ENCODE measurements around the gene CNIH2. TPM values are rescaled to one million over a fixed set of nuclear protein-coding genes. Genes with fewer than 3 reads are reported as not detected.

Gene CNIH2
- total RNA-seq, 1 experiment from 2014 or later = 1.3 TPM

DNA sequence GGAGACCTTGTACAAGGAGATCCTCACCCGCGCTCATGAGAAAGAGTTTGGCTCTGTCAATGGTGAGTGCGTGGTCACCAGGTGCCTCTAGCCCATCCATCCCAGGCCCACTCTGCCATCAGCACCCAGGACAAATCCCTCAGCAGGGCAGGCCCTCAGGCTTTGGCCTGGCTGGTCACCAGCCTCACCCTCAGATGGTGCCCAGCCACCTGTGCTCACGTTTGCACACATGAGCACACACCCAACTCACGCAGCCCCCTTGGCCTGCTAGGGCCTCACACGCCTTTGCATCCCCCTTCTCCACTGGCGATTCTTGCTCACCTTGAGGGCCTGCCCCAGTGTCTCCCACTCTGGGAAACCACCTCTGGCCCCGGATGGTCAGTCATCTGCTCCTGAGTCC, 13.6 kb upstream of the CNIH2 start:
- H3K4me2 ChIP-seq (ENCODE audit: low read length) = no peak overlapping the region
- H3K36me3 ChIP-seq (ENCODE audit: control insufficient read depth in 1 of 2, insufficient read depth in 2 of 2, low read length in 2 of 2) = peaks cover 6 to 12% of the 10 kb centered on the region in 2 experiments
- ChIA-PET POLR2A (no interaction called here), RAD21 (ENCODE audit: low non-redundant PET in 1 of 2, low total read pairs in 2 of 2, uncharacterized antibody in 2 of 2, unreplicated experiment in 2 of 2) (no interaction called here), CTCF (interaction anchor here (1.0 to 1.2 kb wide), 2 partner anchors 17 to 39 kb away, joined by 3 read pairs; no protein-coding TSS in a partner anchor)
- no TSS peak for BruUV-seq (replicated peaks)
- no peaks in the 10 kb centered on the region for H3K9me2 ChIP-seq (ENCODE audit: insufficient read depth)
- no peak overlapping the region for H2AFZ ChIP-seq (ENCODE audit: low read depth, low read length, poor library complexity, severe bottlenecking)
- peaks cover 0 to 20% of the 10 kb centered on the region in 2 experiments; a peak in 3 of 4 replicates for H3K4me1 ChIP-seq (ENCODE audit: control insufficient read depth in 1 of 2, insufficient read depth in 2 of 2, low read length in 2 of 2)
- intact Hi-C loops (cut with micrococcal nuclease) = no loop called here
- H4K20me1 ChIP-seq (ENCODE audit: insufficient read depth) = no peaks in the 10 kb centered on the region
- TF ChIP-seq, protein P1, sequence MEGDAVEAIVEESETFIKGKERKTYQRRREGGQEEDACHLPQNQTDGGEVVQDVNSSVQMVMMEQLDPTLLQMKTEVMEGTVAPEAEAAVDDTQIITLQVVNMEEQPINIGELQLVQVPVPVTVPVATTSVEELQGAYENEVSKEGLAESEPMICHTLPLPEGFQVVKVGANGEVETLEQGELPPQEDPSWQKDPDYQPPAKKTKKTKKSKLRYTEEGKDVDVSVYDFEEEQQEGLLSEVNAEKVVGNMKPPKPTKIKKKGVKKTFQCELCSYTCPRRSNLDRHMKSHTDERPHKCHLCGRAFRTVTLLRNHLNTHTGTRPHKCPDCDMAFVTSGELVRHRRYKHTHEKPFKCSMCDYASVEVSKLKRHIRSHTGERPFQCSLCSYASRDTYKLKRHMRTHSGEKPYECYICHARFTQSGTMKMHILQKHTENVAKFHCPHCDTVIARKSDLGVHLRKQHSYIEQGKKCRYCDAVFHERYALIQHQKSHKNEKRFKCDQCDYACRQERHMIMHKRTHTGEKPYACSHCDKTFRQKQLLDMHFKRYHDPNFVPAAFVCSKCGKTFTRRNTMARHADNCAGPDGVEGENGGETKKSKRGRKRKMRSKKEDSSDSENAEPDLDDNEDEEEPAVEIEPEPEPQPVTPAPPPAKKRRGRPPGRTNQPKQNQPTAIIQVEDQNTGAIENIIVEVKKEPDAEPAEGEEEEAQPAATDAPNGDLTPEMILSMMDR (IDR thresholded peaks at IDR 0.05 in 2 of 3, conservative IDR thresholded peaks at IDR 0.05 in 1 of 3; ENCODE audit: borderline replicate concordance in 1 of 3, insufficient read depth in 1 of 3, low read depth in 2 of 3, low read length in 2 of 3) = no peak
- TF ChIP-seq, protein P2, sequence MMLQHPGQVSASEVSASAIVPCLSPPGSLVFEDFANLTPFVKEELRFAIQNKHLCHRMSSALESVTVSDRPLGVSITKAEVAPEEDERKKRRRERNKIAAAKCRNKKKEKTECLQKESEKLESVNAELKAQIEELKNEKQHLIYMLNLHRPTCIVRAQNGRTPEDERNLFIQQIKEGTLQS (IDR thresholded peaks at IDR 0.05) = no peak
- no peak for TF ChIP-seq ELF1 (IDR thresholded peaks at IDR 0.05; ENCODE audit: borderline replicate concordance, low read depth)
- TF ChIP-seq REST (IDR thresholded peaks at IDR 0.05; ENCODE audit: low read depth) = no peak
- no peak for TF ChIP-seq ZNF274 (IDR thresholded peaks at IDR 0.05; ENCODE audit: low read depth, low read length)
- no peak for TF ChIP-seq POLR2A (IDR thresholded peaks at IDR 0.05; ENCODE audit: borderline replicate concordance, extremely low read depth, insufficient read depth, insufficient read length)
- TF ChIP-seq EZH2phosphoT487 (IDR thresholded peaks at IDR 0.05; ENCODE audit: borderline replicate concordance) = no peak
- no peak overlapping the region; the same call in 1 of the 2 replicates for H3K27ac ChIP-seq (ENCODE audit: low read depth, low read length)
- H3K9me3 ChIP-seq (ENCODE audit: control insufficient read depth in 1 of 2, insufficient read depth in 1 of 2, low read depth in 1 of 2, low read length in 2 of 2) = no peaks in the 10 kb centered on the region
- H3K79me2 ChIP-seq (ENCODE audit: insufficient read depth, low read length) = peaks cover 17% of the 10 kb centered on the region
- no peak for DNase-seq (ENCODE audit: low read depth, low spot score)
- H3K27me3 ChIP-seq (ENCODE audit: insufficient read depth, low read length) = no peaks in the 10 kb centered on the region
- no peak for ATAC-seq
- no peak overlapping the region for H3K4me3 ChIP-seq (replicated peaks in 1 of 2; ENCODE audit: low read depth in 1 of 2, low read length in 2 of 2)
- H3K9ac ChIP-seq (ENCODE audit: low read length) = no peak overlapping the region

Data from HCT116 (cell line).